B cell (primary cell): Measurements from ENCODE around the gene RNU5B-1.

Source experiments
- CTCF ChIP-seq: fragments of 200-600 bp; IDR thresholded peaks from one replicate; pipeline ENCODE4 v1.8.0; 2022; ENCODE audit warnings: antibody characterized with exemption, mild to moderate bottlenecking
- EZH2 ChIP-seq: IDR thresholded peaks from 2 replicates; pipeline ENCODE4 v1.6.1; 2012; ENCODE audit warnings: borderline replicate concordance, low read depth, mild to moderate bottlenecking, moderate library complexity, low read length; ENCODE audit not compliant: insufficient read depth, poor library complexity, severe bottlenecking

GRCh38 chr15:65266469-65266868 is 38.0 kb upstream of the RNU5B-1 start:
- TF ChIP-seq CTCF (no peak), EZH2 (no peak)
